GM18951 (cell line): ENCODE results near the gene PKP3.

Experiments
- POLR2A ChIP-seq: IDR thresholded peaks from 4 replicates; pipeline ENCODE4 v1.6.1; 2011; ENCODE audit warnings: mild to moderate bottlenecking; ENCODE audit not compliant: insufficient read length, insufficient read depth; ENCODE audit errors: extremely low read depth
- in situ Hi-C: fragments of 300-500 bp; cut with MboI; formaldehyde crosslinking; loops from one replicate; pipeline ENCODE4 v1.12.0; 2022; ENCODE audit warnings: low sequenced_read_pairs, mixed read lengths, inconsistent platforms; ENCODE audit not compliant: unreplicated experiment

PKP3 gene

DNA sequence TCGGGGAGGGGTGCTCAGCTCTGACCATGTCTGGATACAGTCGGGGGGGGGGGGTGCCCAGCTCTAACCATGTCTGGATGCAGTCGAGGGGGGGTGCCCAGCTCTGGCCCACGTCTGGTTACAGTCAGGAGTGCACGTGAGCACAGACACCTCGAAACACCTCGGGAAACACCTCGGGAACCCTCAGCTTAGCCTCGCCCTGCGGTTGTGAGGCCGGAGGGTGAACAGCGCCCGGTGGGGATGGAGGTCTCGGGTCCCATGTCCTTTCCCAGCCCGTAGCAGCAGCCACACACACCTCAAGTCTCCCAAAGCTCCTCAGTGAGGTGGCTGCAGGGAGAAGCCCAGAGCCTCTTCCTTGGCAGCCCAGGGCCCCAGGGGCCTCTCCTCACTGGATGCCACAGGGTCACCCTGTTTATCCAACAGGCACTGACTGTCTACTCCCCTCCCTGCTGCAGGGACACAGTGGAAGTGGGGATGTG lies 18.7 kb downstream of the PKP3 start:
- TF ChIP-seq POLR2A: no peak
- in situ Hi-C loops: no loop called here

DNA sequence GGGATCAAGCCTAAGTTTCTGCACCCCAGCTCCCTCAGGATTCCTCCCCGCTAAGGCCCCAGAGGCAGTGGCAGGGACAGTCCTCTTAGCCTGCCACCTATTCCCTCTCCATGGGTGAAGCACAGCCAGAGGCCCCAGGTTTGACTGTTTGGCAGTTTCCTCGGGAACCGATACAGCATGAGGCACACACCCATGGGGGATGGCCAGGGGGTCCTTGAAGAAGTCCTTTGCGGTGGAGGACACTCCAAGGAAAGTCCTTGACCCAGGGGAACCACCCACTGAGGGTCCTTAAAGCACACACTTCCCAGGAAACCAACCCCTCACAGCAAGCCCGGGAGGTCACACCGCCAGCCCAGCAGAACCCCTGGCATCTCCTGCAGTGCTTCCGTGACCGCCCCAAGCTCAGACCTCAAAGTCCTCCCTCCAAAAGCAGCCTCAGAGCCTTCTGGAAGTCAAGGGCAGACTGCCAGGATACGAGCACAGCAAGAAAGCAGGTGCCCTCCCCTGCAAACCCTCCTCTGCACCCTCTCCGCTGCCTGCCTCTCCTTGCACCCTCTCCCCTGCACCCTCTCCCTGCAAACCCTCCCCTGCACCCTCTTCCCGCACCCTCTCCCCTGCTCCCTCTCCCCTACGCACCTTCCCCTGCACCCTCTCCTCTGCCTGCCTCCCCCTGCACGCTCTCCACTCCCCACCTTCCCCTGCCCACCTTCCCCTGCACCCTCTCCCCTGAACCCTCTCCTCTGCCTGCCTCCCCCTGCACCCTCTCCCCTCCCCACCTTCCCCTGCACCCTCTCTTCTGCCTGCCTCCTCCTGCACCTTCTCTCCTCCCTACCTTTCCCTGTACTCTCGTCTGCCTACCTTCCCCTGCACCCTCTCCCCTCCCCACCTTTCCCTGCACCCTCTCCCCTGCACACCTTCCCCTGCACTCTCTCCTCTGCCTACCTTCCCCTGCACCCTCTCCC lies 19.4 kb downstream of the PKP3 start:
- no peak for TF ChIP-seq POLR2A
- in situ Hi-C loops: no loop called here

DNA sequence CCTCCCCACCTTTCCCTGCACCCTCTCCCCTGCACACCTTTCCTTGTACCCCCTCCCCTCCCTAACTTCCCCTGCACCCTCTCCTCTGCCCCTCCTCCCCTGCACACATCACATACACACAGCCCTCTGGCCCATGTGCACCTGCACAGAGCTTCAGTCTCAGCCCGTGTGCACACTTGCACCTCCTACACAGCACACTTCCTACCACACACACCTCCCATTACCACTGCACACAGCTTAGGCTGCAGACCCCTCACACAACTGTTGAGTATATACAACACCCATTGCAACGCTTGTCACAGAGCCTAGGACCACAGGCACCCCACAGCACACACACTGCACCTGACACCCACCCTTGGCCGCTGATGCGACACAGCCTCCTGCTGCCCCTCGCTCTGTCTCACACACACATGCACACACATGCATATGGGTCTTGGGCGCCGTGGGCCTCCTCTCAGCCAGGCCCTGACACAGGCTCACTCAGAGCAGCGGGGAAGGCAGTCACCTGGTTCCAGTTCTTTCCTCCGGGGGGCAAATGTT lies 20.4 kb downstream of the PKP3 start:
- in situ Hi-C loops: no loop called here
- TF ChIP-seq POLR2A: no peak

GRCh38 chr11:415640-416041 lies 21.6 kb downstream of the PKP3 start:
- no peak for TF ChIP-seq POLR2A
- in situ Hi-C loops: no loop called here

- in situ Hi-C loops: no loop called here
- no peak for TF ChIP-seq POLR2A
Observed at GRCh38 chr11:416051-416756, 22.2 kb downstream of the PKP3 start.

DNA sequence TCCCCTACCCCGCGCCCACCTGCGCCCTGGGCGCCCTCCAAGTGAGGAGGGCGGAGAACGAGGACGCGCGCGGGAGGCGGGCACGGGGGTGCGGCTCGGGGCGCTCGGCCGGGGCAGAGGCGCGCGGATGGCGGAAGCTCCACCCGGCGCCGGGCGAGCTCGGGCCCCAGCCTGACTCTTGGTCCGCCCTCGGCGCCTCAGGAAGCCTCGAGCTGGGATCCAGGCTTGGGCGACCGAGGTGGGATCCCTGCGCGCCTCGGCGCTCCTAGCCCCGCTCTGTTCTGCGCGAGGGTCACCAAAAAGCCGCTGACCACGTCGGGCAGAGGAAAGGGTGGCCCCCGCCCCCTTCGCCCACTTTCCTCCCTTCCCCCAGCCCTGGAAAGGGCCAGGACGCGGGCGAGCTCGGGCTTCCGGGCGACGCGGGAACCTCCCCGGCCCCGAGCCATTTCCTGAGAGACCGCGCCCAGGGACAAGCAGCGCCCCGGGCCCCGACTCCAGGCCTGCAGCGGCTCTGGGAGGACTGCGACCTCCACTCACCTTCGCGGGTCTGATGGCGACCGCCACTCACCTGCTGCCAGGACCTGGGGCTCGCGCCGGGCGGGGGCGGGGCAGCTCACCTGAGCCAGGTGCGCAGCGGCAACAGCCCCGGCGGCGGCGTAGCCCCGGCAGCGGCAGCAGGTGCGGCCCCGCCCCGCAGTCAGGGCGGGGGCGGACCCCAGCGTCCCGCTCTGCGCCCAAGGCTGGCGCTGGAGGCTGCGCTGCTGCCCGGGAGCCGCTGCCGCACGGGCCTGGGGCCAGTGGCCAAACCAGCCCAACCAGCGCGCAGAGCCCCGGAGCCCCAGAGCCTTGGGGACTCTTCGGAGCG lies 23.0 kb downstream of the PKP3 start:
- in situ Hi-C loops: no loop called here
- TF ChIP-seq POLR2A: no peak

DNA sequence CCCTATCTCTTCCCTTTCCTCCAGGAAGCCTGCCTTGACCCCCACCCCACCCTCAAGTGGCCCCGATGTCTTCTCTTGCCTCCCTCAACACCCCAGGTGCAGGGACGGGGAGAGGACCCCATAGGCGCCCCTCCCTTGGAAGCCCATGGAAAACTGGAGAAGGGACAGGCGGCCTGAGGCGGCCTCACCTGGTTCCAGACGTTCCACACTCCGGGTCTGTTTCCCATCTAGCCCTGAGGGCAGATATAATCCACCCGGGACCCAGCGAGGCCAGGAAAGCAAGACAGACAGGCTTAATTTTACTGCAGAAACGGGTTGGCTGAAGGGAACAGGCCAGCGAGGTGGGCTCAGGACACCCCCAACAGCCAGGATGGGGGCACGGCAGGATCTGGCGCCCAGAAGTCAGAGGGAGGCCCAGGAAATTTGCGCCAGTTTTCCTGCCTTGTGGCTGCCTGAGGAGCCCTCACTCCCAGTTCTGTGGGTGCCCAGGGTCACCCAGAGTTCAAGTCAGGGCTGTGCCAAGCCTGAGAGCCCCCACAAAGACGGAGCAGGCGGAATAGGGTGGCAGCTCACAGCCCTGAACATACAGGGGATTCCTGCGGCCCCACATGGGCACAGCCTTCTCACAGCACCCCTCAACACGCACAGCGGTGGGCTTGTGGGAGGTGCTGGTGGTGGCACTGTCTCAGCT lies 23.8 kb downstream of the PKP3 start:
- in situ Hi-C loops: no loop called here
- TF ChIP-seq POLR2A: no peak

DNA sequence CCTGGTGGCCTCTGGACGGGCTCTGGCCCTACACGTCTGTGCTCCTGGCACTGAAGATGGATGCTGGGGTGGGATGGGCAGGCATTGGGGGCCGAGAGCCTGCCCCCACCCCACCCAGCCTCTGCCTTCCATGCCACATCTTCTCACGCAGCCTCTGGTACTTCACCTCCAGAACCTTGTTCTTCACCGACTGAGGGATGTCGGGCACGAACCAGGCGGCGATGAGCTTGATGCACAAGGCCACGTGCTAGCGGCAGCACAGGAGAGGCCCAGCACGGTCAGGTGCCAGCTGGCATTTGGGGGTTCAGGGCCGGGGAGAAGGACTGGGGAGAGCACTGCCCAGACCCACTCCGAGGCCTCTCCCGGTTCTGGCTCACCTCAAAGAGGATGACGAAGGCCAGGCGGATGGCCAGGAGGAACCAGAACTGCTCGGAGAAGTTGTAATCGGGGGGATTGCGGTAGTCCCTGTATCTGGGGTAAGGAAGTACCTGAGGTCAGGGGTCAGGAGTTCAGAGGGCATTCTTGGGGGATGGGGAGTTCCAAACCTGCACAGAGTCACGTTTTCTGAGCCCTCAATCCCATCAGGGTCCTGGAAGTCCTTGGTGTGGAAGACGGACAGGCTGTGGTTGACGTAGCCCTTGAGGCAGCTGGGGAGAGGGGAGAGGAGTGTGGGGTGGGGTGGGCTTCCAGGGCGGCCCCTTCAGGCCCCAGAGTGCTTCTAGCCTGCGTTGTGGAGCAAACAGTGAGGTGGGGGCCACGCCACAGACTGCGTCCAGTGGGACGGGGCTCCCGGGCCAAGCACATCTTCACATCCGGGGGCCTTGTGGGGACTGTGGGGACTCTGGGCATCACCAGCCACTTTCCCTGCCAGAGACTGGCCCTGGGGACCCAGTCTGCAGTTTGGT lies 24.6 kb downstream of the PKP3 start:
- TF ChIP-seq POLR2A: no peak

GRCh38 chr11:419248-420005 lies 25.4 kb downstream of the PKP3 start:
- in situ Hi-C loops: no loop called here
- TF ChIP-seq POLR2A: no peak

More for the DNA sequence above, 24.6 kb downstream of the PKP3 start:
- in situ Hi-C loops: no loop called here

DNA sequence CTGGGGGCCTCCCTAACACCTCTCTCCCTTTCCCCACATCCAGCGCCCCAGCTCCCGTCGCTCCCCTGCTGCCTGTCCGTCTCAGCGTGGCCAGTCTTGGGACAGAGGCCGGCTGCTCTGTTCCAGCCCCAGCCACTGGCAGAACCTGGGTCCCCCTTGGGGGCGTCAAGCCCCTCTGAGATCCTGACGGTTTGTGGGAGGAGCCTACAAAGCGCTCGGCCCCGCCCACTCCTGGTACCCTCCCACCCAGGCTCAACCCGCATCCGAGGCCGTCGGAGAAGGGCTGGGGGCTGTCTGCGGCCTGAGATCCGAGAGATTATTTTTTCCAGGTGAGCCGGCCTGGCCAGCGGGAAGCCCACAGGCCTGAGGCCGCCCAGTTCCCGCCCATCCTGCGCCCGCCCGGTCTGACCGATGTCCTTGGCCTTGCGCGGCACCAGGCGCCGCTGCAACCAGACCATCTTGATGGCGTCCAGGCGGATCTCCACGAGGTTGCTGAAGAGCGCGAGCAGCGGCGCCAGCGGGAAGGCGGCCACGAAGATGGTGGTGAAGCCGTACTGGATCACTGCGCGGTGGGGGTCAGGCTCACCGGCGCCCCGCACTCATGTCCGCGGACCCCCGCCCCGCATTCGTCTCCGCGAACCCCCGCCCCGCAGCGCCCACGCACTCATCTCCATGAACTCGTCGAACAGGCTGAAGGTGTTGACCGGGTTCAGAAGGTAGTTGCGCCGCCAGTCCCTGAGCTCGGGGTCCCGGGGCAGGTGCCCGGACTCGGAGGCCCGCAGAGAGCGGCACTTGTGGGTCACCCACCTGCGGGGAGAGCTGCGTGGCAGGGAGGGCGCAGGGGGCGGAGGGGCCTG lies 26.3 kb downstream of the PKP3 start:
- TF ChIP-seq POLR2A: no peak
- in situ Hi-C loops: no loop called here

DNA sequence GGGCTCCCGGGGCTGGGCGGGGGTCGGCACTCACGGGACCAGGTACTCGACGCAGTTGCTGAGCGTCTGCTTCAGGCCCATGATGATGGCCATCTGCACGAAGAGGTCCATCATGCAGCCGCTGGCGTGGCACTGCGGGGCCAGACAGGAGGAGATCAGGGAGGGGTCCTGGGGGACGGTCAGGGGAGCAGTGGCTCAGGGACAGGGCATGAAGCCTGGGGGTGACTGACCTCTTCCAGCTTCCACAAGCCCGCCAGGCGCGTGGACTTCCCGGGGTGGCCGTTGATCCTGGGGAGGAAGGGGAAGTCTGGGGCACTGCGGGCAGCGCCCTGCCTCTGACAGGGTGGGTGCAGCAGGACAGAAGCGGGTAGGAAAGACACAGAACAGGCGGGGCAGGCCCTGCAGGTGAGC lies 26.9 kb downstream of the PKP3 start:
- TF ChIP-seq POLR2A: no peak
- in situ Hi-C loops: no loop called here
